HG03108 (cell line): ENCODE data around the gene NEURL1B.
"Not testable (repeated sequence)": the region's sequence is repeated elsewhere in the genome, so short reads cannot be mapped to it uniquely, and the experiment has no call there.

Experiments
- ATAC-seq: cut with Tn5 transposase; IDR thresholded peaks from one replicate; pipeline ENCODE4 v1.9.1; 2021; ENCODE audit warnings: moderate library complexity; ENCODE audit not compliant: unreplicated experiment

Gene NEURL1B

GRCh38 chr5:172672681-172673080 lies 31.6 kb downstream of the NEURL1B start:
- no peak for ATAC-seq

- no peak for ATAC-seq
Measured at GRCh38 chr5:172674155-172674554, 33.1 kb downstream of the NEURL1B start.

DNA sequence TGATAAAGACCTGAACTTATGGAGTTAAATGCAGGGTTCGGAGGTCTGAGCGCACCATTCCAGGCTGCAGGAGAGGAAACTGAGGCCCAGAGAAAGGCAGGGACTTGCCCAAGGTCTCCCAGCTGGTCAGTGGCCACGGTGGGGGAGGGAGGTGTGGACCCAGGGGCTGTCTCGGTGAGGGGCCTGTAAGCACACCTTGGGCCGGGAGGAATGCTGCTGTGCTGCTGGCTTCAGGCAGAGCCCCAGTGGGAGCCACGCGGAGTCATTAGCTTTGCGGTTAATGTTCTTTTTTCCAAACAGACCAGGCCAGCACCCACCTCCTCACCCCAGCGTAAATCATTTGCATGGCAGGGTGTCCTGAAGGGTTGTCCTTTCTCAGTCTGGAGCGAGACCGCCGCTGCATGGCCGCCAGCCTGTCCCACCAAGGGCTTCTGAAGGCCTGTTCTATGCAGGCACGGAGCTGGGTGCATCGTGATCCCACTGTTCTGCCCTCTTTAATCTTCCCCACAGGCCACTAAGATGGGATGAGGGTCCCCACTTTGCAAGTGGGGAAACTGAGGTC lies 35.9 kb downstream of the NEURL1B start:
- no peak for ATAC-seq

DNA sequence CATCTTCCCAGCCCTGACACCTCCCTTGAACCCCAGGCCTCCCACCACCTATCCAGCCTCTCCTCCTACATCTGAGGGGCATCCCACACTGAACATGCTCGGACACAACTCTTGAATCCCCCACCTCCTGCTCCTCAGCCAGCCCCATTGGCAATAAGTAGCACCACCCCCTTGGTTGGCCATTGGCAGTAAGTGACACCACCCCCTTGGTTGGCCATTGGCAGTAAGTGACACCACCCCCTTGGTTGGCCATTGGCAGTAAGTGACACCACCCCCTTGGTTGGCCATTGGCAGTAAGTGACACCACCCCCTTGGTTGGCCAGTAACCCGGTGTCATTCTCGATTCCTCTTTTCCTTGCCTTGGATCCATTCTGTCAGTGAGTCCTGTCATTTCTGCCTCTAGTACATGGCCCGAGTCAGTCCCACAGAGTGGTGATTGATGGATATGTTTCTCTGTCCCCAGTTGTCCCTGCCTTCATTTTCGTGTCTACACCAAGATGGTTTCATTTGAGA lies 37.4 kb downstream of the NEURL1B start:
- not testable (repeated sequence) for ATAC-seq

DNA sequence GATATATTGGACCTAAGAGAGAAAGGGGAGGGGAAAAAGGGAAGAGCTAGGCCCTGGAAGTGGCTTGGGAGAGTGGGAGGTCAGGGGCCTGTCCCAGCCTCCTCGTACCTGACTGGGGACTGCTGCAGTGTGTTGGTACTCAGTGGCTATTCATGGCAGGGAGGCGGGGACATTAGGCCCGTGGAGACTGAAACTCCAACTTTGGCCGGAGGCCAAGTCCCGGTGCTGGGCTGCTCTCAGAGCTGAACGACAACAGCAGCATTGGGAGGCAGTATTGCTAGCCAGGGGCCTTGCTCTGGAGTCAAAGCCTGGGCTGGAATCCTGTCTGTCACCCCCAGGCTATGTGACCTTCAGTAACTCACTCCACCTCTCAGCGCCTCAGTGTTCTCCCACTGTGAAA lies 37.8 kb downstream of the NEURL1B start:
- ATAC-seq, result no peak

DNA sequence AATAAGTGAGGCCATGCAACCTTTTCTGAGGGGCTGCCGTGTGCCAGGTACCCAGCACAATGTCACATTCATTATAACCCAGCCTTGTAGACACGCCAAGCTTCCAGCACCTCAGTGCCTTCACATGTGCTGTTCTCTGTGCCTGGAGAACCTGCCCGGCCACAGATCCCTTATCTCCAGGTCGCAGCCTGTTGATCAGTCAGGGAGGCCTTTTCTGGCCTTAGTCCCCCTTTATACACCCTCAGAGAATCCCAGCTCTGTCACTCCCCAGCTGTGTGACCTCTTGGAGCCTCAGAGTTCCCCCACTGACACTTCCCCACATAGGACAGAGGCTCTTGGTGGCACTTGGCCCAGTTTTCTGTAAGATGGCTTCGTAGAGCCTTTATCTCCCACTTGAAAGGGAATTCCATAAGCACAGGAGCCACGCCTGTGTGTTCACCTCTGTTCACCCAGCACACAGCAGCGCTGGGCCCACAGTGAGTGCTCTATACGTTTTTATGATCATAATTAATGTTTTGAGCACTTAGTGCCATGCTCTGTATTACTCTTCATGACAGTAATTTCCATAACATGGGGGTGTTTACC lies 38.7 kb downstream of the NEURL1B start:
- ATAC-seq, result no peak

DNA sequence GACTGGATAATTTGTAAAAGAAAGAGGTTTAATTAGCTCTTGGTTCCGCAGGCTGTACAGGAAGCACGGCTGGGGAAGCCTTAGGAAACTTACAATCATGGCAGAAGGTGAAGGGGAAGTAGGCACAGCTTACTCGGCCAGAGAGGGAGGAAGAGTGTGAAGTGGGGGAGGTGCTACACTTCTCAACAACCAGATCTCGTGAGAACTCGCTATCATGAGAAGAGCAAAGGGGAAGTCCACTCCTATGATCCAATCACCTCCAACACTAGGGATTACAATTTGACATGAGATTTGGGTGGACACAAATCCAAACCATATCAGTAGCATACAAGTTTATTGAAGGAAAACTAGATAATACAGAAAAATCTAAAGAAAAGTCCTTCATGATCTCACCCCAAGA lies 39.9 kb downstream of the NEURL1B start:
- no peak for ATAC-seq

GRCh38 chr5:172681421-172681820 lies 40.4 kb downstream of the NEURL1B start:
- ATAC-seq, result no peak

- no peak for ATAC-seq
Measured at GRCh38 chr5:172683264-172683644, 42.2 kb downstream of the NEURL1B start.

DNA sequence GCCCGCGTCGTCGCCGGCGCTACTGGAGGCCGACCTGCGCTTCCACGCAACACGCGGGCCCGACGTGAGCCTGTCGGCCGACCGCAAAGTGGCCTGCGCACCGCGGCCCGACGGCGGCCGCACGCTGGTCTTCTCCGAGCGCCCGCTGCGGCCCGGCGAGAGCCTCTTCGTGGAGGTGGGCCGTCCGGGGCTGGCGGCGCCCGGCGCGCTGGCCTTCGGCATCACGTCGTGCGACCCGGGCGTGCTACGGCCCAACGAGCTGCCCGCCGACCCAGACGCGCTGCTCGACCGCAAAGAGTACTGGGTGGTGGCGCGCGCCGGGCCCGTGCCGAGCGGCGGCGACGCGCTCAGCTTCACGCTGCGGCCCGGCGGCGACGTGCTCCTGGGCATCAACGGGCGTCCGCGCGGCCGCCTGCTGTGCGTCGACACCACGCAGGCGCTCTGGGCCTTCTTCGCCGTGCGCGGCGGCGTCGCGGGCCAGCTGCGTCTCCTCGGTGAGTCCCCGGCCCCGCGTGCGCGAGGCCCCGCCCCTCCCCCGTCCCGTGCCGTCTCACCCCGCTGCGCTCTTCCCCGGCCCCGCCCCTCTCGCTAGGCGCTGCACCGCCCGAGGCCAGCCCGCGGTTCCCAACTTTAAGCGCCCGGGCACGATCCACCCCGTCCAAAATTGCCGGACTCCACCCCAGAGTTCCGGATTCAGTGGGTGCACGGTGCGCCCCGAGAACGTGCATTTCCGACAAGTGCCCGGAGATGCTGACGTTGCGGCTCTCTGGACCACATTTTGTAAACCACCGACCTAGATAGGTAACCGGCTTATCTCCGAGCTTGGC lies 42.8 kb downstream of the NEURL1B start:
- ATAC-seq, result no peak

DNA sequence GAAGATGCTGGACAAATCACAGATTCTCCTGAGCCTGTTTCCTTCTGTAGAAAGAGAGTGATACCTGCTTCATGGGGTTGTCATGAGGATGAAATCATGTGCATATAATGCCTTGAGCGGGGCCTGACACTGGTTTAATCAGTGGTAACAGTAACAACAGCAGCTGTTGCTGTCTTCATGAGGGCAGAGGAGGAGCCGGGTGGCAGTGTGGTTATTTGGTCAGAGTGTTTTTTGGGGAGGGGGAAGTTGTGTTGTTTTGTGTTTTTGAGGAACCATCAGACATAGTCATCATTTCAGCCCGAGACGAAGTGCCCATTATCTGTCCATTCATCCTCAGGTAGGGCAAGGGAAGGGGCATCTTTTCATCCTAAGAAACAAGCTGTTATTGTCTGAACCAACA lies 44.0 kb downstream of the NEURL1B start:
- ATAC-seq, result no peak

DNA sequence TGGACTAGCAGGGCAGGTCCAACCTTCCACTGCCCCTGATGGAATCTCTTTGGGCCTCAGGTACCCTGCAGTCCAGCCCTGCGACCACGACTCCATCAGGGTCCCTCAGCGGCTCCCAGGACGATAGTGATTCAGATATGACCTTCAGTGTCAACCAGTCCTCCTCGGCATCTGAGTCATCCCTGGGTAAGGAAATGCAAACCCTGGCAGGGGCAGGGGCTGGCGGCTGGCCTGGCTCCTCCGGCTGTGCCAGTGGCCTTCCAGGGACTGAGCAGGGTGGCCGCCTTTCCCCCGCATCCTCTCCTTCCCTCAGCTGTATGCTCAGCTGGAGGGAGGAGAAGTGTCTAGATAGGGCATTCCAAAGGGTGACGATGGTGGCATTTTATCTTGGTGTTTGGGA lies 45.0 kb downstream of the NEURL1B start:
- no peak for ATAC-seq

DNA sequence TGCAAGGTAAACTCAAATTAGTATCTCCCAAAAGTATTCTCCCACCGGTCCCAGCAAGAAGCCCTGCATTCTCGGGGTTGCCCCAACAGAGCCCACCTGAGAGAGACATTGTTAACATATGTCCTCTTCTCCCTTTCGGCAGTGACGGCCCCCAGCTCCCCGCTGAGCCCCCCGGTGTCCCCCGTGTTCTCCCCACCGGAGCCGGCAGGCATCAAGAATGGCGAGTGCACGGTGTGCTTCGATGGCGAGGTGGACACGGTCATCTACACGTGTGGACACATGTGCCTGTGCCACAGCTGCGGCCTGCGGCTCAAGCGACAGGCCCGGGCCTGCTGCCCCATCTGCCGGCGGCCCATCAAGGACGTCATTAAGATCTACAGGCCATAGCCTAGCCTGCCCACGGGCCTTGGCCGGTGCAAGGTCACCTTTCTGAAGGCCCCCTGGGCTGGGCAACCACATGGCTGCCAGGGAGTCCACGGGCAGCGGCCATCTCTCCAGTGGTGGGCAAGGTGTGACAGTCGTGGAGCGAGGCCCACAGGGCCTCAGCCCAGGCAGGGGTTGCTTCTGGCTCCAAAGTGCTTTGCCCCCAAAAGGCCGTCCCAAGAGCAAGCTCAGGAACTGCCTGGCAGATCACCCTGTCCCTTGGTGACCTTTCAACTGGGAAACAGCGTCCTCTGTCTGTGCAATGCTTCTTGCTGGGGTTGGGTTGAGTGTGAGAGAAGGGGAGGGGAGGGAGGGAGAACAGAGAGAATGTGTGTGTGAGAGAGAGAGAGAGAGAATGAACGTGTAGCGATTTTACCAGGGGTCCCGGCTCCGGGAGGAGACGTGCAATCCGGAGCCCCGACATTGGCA lies 45.7 kb downstream of the NEURL1B start:
- ATAC-seq, result no peak

- no peak for ATAC-seq
Measured at GRCh38 chr5:172687940-172688339, 46.9 kb downstream of the NEURL1B start.

- no peak for ATAC-seq
Measured at GRCh38 chr5:172688349-172689217, 47.5 kb downstream of the NEURL1B start.

GRCh38 chr5:172689218-172689572 lies 48.1 kb downstream of the NEURL1B start:
- no peak for ATAC-seq

DNA sequence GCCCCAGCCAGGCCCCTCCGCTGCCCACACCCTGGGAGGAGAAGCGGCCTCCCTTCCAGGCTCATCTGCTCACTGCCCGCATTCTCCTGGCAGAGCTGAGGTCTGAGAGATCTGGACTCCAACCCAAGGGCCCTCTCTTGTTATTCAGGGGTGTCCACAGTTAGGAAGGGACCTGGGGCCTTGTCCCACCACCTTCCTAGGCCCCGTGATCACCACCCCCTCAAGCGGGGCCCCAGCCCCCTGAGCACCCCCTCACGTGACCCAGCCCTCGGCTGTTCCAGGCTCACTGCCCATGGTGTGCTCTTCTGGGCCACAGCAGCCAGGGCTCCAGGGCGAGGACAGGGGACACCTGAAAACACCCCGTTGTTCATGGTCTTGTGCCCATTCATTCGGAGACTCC lies 48.7 kb downstream of the NEURL1B start:
- no peak for ATAC-seq

DNA sequence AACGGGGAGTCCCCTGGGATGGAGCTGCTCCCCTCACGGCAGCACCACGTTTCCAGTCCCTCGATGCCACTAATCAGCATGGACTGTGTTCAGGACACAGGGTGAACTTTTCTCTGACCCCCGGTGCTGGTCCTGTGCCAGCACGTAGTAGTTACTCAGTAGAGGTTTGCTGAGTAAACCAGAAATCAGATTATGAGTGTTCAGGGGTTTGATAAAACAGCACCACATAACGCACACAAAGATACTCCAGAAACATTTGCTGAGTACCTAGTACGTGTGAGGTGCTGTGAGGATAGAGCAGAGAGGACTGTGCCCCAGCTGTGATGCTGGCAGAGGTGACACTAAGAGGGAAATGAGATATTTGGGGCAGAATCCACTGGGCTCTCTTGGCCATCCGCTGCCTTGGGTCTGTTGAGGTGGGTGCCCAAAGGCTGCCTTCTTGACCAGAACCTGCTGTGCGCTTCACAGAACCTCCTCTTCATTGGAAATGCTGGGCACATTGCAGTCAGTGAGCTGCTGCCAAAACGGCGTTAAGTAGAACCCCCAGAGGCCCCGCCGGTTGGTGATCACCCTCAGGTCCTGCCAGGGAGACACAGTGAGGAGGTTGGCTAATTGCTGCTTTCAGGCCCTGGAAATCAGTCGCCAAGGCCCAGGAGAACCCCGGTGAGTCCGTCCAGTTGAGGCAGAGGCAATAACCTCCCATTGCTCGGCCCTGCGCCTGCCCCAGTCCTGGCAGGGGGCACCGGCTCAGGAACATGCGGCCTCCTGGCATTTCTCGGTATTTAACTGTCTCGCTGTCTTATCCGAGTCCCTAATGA lies 49.4 kb downstream of the NEURL1B start:
- peak; percentile 45 for ATAC-seq

DNA sequence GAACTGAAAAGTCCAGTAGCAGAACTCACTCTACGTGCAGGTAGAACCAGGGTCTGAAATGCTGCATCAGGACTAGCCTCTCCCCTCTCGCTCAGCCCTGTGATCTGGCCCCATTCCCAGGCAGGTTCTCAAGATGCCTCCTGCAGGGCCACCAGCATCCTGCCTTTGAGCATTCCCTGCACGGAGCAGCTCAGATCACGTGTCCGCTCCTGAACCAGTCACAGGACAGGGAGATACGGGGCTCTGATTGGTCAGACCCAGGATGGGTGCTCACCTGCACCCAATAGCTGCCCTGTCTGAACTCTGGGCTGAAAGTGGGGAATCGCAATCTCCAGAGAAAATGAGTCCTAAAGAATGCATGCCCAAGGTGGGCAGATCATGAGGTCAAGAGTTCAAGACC lies 50.8 kb downstream of the NEURL1B start:
- no peak for ATAC-seq

DNA sequence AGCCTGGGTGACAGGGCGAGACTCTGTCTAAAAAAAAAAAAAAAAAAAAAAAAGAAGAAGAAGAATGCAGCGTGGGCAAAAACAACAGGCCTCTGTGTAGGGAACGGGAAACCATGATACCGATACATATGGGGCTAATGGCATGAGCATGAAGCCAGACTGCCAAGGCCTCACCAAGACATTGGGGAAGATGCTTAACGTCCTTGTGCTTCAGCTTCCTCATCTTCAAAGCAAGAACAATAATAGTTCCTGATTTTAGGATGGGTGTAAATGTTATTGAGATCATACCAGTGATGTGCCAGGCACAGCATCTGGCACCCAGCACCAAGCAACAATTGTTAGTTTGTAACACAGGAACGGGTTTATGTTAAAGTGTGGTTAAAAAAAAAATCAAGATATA lies 51.4 kb downstream of the NEURL1B start:
- ATAC-seq, result no peak
